K562 (cell line): ENCODE results near the gene ARMH3. TPM values are rescaled to one million over a fixed set of nuclear protein-coding genes. Genes with fewer than 3 reads are reported as not detected.

Experiments
- ARID4B ChIP-seq: sonication (generic); formaldehyde crosslinking; IDR thresholded peaks from 2 replicates; pipeline ENCODE4 v1.8.0; 2022; ENCODE audit warnings: mild to moderate bottlenecking, missing genetic modification reagents
- BRD4 ChIP-seq: fragments of 200-600 bp; sonication (generic); IDR thresholded peaks from 2 replicates; pipeline ENCODE4 v1.6.1; 2017; ENCODE audit warnings: inconsistent platforms
- CSDE1 ChIP-seq, 2 experiments: fragments of 450-650 bp; IDR thresholded peaks; 2 replicates each; pipeline ENCODE4 v1.6.1; 2016; ENCODE audit warnings: mild to moderate bottlenecking in 1 of 2
- MAFF ChIP-seq: IDR thresholded peaks from 2 replicates; pipeline ENCODE4 v1.6.1; 2012; ENCODE audit warnings: low read length, improper control_type of control experiment
- MEIS2 ChIP-seq: fragments of 450-650 bp; IDR thresholded peaks from 2 replicates; pipeline ENCODE4 v1.6.1; 2014; ENCODE audit warnings: mild to moderate bottlenecking; ENCODE audit not compliant: partially characterized antibody
- NBN ChIP-seq: fragments of 450-650 bp; IDR thresholded peaks from 2 replicates; pipeline ENCODE4 v1.6.1; 2016; ENCODE audit warnings: low read depth, mild to moderate bottlenecking
- PHF20 ChIP-seq: fragments of 450-650 bp; IDR thresholded peaks from 2 replicates; pipeline ENCODE4 v1.6.1; 2018; ENCODE audit not compliant: partially characterized antibody
- POLR2G ChIP-seq: fragments of 200-400 bp; formaldehyde crosslinking; IDR thresholded peaks from 2 replicates; pipeline ENCODE4 v1.6.1; 2017; ENCODE audit warnings: low read depth, mild to moderate bottlenecking, antibody characterized with exemption, low read length, moderate library complexity
- TARDBP ChIP-seq: fragments of 450-650 bp; IDR thresholded peaks from 2 replicates; pipeline ENCODE4 v1.6.1; 2016
- TCF15 ChIP-seq: fragments of 250-450 bp; sonication (Bioruptor Pico); IDR thresholded peaks from 2 replicates; pipeline ENCODE4 v1.8.0; 2022; ENCODE audit warnings: moderate library complexity, mild to moderate bottlenecking, inconsistent platforms
- TEAD1 ChIP-seq, 2 experiments: fragments of 450-650 bp in 1 of 2; sonication (generic) in 1 of 2; formaldehyde crosslinking; IDR thresholded peaks; 2 replicates each; pipeline versions ENCODE4 v1.4.0 to v1.8.0; 2020 to 2022; ENCODE audit warnings: mild to moderate bottlenecking in 2 of 2, missing genetic modification reagents in 1 of 2
- THRAP3 ChIP-seq: fragments of 450-650 bp; IDR thresholded peaks from 2 replicates; pipeline ENCODE4 v1.6.1; 2016; ENCODE audit warnings: mild to moderate bottlenecking, inconsistent platforms, borderline replicate concordance
- ZFP91 ChIP-seq: sonication (generic); formaldehyde crosslinking; IDR thresholded peaks from 2 replicates; pipeline ENCODE4 v1.8.0; 2022; ENCODE audit warnings: mild to moderate bottlenecking, missing genetic modification reagents
- ZNF12 ChIP-seq: sonication (generic); formaldehyde crosslinking; IDR thresholded peaks from 2 replicates; pipeline ENCODE4 v1.4.0; 2020; ENCODE audit warnings: mild to moderate bottlenecking, missing genetic modification reagents
- ZNF589 ChIP-seq: fragments of 200-800 bp; sonication (Bioruptor generic); IDR thresholded peaks from 2 replicates; pipeline ENCODE4 v1.6.1; 2016; ENCODE audit warnings: low read depth, missing genetic modification characterization, missing compliant biosample characterization
- ZNF778 ChIP-seq: fragments of 450-650 bp; formaldehyde crosslinking; IDR thresholded peaks from 2 replicates; pipeline ENCODE4 v1.4.0; 2020; ENCODE audit warnings: mild to moderate bottlenecking, moderate library complexity
- polyA plus RNA-seq, 8 experiments: library from polyadenylated mRNA; depleted of rRNA in 4 of 8; stranded (reverse) in 5 of 8; unstranded in 3 of 8; fragments of >200 nt; fragmentation: Nextera tagmentation in 2 of 8; fragmentation: Illumina TruSeq in 1 of 8; extraction: Ambion mirVana in 2 of 8; extraction: Trizol in 1 of 8; gene quantifications; 2 replicates each; pipeline versions ENCODE4 v1.2.1 to v1.2.3, GENCODE V29; 2011 to 2014; ENCODE audit warnings: inconsistent platforms in 1 of 8, missing spikeins in 1 of 8
- total RNA-seq, 7 experiments: library from RNA; depleted of rRNA in 6 of 7; stranded (reverse); fragments of >200 nt in 6 of 7; fragmentation: Illumina TruSeq in 2 of 7; extraction: Trizol in 2 of 7; gene quantifications; 2 replicates each; pipeline versions ENCODE4 v1.2.1 to v1.2.3, GENCODE V29; 2011 to 2021; ENCODE audit warnings: low replicate concordance in 1 of 7

ARMH3 gene
- total and polyA plus RNA-seq, 9 of the 15 experiments (the other 6 are each of a cell fraction or from before 2014, with no cell fraction given) = 0.29 to 0.73 TPM; not detected in 7

- TF ChIP-seq ZNF589 (CRISPR knock-in tag) (no peak), ARID4B (CRISPR knock-in tag) (no peak), PHF20 (no peak), CSDE1 (IDR thresholded peaks at IDR 0.05) (no peak), POLR2G (peak; percentile 78), TCF15 (CRISPR knock-in tag) (no peak), BRD4 (peak; percentile 64; the same call in 1 of the 2 replicates), NBN (peak; percentile 44; the same call in 1 of the 2 replicates), MEIS2 (peak; percentile 61), ZNF778 (CRISPR knock-in tag) (no peak), ZNF12 (CRISPR knock-in tag) (no peak), MAFF (peak; percentile 55; the same call in 1 of the 2 replicates), TEAD1 (CRISPR knock-in tag; IDR thresholded peaks at IDR 0.05) (peak in 1 of 2 experiments; percentile 42; a peak in 1 of 4 replicates), ZFP91 (CRISPR knock-in tag) (peak; percentile 88), TARDBP (0 out of 2 replicates have a peak, but pooled peaks have one; percentile 80), THRAP3 (no peak)
These were observed 237.7 kb downstream of the ARMH3 start, which contains the start of gene OGA (continued) for GRCh38 chr10:101818119-101818871.
